Stimulated activated CD4-positive, alpha-beta T cell treated with anti-CD3 and anti-CD28 coated beads, Interleukin-1b, Interleukin-23, amount 100 ng/mL, for 4 hours (primary cell): ENCODE results near the gene RNF6.

Experiments used
- DNase-seq, 2 donors: peaks; one replicate each; pipeline ENCODE4 v3.0.0-alpha.2; 2020; ENCODE audit warnings: low read depth in 2 of 2

The RNF6 gene

DNA sequence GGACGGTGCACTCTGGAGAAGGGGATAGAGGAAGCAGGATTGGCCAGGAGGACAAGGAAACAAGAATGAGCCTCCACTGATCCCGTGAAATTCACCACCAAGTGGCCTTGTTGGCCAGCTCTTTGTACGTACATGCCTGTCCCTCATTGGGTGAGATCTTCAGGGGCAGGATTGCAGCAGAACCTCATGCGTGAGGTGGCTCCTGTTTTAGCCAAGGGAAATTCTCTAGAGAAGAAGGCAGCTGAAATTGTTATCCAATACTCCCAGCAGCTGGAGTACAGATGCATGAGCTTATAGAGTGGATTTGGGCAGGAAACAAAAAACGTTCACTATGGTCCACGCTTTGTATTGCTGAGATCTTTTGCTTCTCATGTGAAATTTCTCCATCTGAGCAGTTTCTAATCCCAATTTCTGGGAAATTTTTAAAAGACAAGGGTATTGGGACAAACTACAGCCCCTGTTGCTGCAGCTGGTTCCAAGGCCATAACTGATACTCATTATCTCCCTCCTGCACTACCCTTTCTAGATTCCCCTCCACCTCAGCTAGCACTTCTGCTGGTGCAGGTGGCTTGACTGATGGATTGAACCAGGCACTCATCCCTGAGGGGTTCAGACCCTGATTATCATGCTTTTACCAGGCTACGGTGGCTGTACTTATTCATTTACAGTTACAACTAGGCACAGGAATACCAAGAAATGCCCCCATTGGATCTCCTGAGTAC is 3.9 kb upstream of the RNF6 start:
- DNase-seq = no peak

DNA sequence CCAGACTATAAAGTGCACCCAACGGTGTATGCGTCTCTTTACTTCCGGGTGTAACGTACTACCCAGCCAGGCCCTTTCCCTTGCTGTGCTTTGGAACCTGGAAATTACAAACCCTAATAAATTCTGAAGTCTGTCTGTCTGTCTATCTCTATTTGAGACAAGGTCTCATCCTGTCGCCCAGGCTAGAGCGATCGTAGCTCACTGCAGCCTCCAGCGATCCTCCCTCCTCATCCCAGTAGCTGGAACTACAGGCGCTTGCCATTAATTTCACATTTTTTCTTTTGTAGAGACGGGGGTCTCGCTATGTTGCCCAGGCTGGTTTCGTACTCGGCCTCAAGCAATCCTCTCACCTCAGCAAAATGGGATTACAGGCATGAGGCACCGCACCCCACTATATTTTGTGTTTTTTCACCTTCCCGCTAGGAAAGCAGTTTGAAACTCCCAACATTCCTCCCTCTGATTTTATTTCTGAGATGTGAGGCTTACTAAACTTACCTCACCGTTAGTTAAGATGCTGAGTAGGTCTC is 469 bp upstream of the RNF6 start:
- no peak for DNase-seq

GRCh38 chr13:26221399-26221720 is 754 bp downstream of the RNF6 start:
- DNase-seq = no peak

- DNase-seq = no peak
Measured at GRCh38 chr13:26220575-26220974, 1.5 kb downstream of the RNF6 start.

DNA sequence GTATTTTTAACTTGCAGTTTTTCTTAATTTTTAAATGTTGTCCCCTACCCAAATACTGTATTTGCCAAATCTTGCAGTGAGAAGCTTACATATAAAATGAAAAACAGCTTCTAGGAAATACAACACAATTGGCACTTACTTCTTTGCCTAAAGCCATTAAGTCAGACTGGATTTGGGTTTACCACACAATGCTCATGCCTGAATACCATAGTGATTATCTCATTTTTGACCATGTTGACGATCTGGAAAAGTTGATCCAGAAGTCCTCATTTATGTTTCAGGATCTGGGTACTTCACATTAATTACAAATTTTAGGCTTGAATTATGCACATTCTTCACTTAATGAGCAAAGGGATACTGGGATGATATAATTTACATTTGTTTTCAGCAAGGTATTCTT is 2.4 kb downstream of the RNF6 start:
- no peak for DNase-seq

DNA sequence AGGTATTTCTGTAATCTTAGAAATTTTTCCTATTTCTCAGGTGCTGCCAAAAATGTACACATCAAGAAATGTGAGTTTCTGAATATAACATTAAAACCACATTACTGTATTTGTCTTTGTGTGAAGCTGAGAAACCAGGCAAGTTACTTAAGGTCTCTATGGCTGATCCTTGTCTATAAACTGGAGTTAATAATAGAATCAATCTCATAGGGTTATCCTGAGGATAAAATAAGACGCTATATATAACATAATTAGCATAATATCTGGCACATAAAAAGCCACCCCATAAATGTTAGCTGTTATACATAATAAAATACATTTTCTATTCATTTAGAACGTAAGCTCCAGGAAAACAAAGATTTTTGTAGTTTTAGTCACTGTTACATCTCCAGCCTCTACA is 6.1 kb downstream of the RNF6 start:
- no peak for DNase-seq

DNA sequence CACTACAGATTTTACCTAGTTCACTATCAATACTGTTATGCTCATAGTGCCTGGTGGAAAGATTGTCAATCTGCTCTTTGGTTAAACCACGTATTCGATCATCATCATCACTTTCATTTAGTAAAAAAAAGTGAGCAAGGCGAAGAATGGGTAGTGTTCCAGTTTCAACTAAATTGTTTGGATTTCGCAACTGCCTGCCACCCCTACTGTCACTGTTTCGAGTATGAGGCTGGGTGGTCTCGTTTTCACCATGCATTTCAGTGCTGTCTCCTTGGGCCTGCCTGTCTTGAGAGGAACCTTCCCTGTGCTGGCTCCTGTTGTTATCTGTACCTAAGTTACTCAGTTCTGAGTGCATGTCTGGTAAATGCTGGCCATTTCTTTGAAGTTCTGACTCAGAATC is 8.1 kb downstream of the RNF6 start:
- no peak for DNase-seq

DNA sequence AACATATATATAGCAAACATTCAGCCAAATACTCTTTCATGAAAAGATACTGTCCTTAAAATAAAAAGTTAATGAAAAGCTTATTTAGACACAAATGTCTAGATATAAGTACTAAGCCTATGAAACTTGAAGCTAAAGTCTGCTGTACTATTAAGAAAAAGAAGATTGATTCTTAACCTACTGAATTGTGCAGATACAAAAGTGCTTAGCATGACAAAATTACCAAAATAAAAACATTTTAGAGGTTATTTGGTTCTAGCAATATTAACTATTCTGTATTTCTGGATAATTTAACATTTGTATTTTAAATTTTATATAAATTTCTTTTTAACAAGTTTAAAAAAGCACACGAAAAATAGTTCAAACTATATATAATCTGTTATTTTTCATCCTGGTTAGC is 8.8 kb downstream of the RNF6 start:
- DNase-seq = no peak

DNA sequence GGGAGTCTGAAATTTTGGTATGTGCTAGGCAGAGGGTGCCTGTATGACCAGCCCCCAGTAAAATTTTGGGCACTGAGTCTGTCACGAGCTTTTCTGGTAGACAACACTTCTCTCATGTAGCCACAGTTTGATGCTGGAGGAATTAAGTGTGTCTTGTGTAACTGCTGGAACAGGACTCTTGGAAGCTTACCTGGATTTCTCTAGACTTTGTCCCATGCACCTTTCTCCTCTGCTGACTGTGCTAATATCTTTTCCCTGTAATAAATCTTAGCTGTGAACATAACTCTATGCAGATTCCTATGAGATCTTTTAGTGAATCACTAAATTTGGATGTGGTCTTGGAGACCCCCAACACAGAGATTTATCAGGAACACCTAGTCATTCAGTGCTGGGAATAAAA is 13.8 kb downstream of the RNF6 start:
- DNase-seq = no peak

GRCh38 chr13:26202365-26202972 is 19.6 kb downstream of the RNF6 start:
- no peak for DNase-seq

DNA sequence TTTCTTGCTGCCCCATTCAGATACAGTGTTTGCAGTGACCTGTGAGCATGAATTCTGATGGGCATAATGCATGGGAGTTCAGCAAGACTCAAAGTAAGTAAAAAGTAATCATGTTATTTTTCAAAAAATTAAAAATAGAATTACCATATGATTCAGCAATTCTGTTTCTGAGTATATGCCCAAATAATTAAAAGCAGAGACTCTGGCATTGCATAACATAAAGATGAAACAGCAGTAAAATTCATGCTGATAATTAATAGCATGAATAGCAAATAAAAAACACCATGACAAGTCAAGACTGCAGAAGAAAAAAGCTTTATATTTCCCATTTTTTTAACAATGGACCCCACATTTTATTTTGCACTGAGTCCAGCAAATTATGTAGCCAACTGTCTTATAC is 21.3 kb downstream of the RNF6 start:
- DNase-seq = no peak

GRCh38 chr13:26198116-26198515 is 24.0 kb downstream of the RNF6 start:
- no peak for DNase-seq

GRCh38 chr13:26197298-26197697 is 24.8 kb downstream of the RNF6 start:
- DNase-seq = no peak

DNA sequence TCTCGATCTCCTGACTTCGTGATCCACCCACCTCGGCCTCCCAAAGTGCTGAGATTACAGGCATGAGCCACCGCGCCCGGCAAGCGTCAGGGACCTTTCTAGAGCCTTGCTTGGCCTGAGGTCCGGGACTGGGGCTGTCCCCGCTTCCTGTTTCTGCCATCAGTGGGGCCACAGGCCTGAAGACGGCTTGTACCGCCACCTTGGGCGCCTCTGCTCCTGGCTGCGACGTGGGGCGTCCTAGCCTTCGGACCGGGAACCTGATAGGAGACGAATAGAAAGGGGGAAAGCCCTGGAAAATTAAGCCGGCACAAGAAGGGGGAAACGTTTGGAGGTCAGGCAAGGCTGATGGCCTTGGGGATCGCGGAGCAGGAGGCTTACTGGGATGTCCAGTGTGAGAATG is 35.1 kb downstream of the RNF6 start:
- no peak for DNase-seq

GRCh38 chr13:26186118-26186870 is 35.8 kb downstream of the RNF6 start:
- peak; percentile 82 to 85 for DNase-seq

DNA sequence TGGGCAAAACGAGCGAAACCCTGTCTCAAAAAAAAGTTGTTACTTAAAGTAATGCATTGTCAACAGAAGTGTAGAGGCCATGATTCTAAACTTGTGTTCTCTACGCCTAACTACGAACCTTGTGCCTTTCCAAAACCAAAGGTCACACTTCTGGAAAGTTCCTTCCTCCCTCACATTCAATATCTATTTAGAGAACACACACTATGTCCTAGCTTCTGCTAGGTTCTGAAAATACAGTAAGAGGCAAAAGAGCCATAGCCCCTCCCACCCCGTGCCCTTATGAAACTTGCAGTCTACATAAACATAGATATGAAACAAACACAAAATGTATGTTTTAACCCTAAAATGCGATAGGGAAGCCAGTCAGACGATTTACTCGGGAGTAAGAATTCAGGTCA is 36.4 kb downstream of the RNF6 start:
- no peak for DNase-seq

DNA sequence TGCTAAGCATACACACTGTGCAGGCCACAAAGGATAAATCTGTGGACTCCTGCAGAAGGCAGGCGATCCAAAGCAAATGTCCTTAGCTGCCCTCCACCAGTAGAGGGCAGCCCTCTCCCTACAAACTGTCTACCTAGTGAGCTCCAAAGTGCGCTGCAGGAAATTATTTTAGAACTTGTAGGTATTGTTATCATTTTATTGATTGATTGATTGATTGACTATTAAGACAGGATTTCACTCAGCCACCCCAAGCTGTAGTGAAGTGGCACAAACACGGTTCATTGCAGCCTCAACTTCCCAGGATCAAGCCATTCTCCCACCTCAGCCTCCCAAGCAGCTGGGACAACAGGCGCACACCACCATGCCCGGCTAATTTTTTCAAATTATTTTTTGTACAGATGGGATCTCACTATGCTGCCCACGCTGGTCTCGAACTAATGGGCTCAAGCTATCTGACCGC is 37.3 kb downstream of the RNF6 start:
- DNase-seq = peak; percentile 44 to 61

DNA sequence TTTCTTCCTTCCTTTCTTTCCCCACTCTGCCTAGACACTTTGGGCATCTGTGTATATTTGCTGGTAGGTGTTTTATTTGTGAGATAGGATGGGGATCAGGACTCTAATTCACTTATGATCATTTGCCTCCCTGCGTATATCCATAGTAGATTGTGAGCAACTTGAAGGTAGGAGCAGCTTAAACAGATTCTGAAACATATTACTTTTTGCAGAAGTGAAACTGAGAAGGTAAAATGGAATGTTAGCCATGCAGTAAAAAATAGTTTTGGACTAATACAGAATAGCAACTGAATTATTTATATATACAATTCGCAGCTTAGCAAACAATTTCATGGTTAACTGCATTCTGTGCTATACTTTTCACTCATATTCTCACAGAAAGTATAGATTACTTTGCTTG is 38.7 kb downstream of the RNF6 start:
- DNase-seq = no peak

GRCh38 chr13:26179344-26179743 is 42.8 kb downstream of the RNF6 start:
- no peak for DNase-seq

- no peak for DNase-seq
Measured at GRCh38 chr13:26168835-26169234, 53.3 kb downstream of the RNF6 start.

- DNase-seq = no peak
Measured at GRCh38 chr13:26168237-26168814, 53.8 kb downstream of the RNF6 start.

DNA sequence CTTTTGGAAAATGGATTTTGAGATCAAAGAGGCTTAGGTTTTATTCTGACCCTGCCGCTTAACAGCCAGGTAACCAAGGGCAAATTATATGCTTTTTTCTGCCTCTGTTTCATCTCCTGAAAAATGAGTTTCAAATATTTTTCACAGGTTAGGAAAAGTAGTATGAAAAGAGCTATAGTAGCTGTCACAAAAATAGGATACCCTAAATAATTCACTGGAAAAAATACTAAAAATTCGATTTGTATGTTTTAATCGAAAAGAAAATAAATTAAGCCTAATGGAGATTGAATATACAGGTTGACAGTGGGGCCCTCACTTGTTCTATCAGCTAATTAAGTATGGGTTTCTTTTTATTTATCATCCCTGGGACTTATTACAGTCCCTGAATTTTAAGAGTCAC is 58.3 kb downstream of the RNF6 start:
- no peak for DNase-seq
